Right lobe of liver (tissue), 6 donors: ENCODE results near the gene GSN. TPM values are rescaled to one million over a fixed set of nuclear protein-coding genes. Genes with fewer than 3 reads are reported as not detected.

ENCODE experiments used
- ATAC-seq, 4 donors: fragments of 200-7000 bp; cut with Tn5 transposase; one replicate each; pipeline ENCODE4 v1.9.1; 2020; ENCODE audit warnings: mild to moderate bottlenecking in 4 of 4, moderate library complexity in 4 of 4
- DNase-seq, 3 donors: peaks; one replicate each; pipeline ENCODE4 v3.0.0-alpha.2; 2020
- H3K27ac ChIP-seq, 3 donors: fragments of 200-600 bp; one replicate each; pipeline ENCODE4 v1.8.0; 2022
- H3K27me3 ChIP-seq, 2 donors: fragments of 200-600 bp; one replicate each; pipeline ENCODE4 v1.8.0; 2022
- H3K36me3 ChIP-seq, 4 donors: fragments of 200-600 bp; sonication (generic) in 1 of 4; one replicate each; pipeline versions ENCODE4 v1.5.1 to v1.8.0; 2017 to 2022; ENCODE audit warnings: control low read depth in 1 of 4
- H3K4me1 ChIP-seq, 4 donors: fragments of 200-600 bp; sonication (generic) in 1 of 4; one replicate each; pipeline versions ENCODE4 v1.5.1 to v1.8.0; 2017 to 2022; ENCODE audit warnings: control low read depth in 1 of 4
- H3K4me3 ChIP-seq, 3 donors: fragments of 200-600 bp; one replicate each; pipeline ENCODE4 v1.8.0; 2022
- H3K9me3 ChIP-seq, 4 donors: fragments of 200-600 bp; sonication (generic) in 1 of 4; one replicate each; pipeline versions ENCODE4 v1.5.1 to v1.8.0; 2017 to 2022; ENCODE audit warnings: control low read depth in 1 of 4
- POLR2A ChIP-seq: fragments of 450-650 bp; IDR thresholded peaks from one replicate; pipeline ENCODE4 v1.6.1; 2017; ENCODE audit warnings: antibody characterized with exemption, mild to moderate bottlenecking
- WGBS: methylation state at CpG from one replicate; pipeline ENCODE4 v1.1.6; 2018; ENCODE audit warnings: low coverage, low lambda C conversion rate; ENCODE audit not compliant: insufficient coverage; ENCODE audit errors: missing lambda C conversion rate; 5-methylcytosine and 5-hydroxymethylcytosine counted together
- intact Hi-C, 2 donors: fragments of 100-400 bp; cut with DNase I; formaldehyde crosslinking; loops; one replicate each; pipeline versions ENCODE4 v1.11.2 to v1.14.1; 2022
- total RNA-seq, 6 experiments: library from RNA; depleted of rRNA in 2 of 6; stranded (reverse); fragments of >200 nt in 2 of 6; fragmentation: NEBNext Ultra II Directional in 3 of 6; extraction: Animal tissue kit (Norgen Biotek cat#: 25700) in 3 of 6; gene quantifications; one replicate each; pipeline versions ENCODE4 v1.1.0 to v1.2.4, GENCODE V29; 2016 to 2023
- TF ChIP-seq, protein P1 (sequence below), 4 donors: fragments of 200-600 bp in 3 of 4; fragments of 450-650 bp in 1 of 4; IDR thresholded peaks; one replicate each; pipeline versions ENCODE4 v1.5.1 to v1.8.0; 2016 to 2022; ENCODE audit warnings: antibody characterized with exemption in 4 of 4, mild to moderate bottlenecking in 2 of 4
- donor health status: DM: no; HTN: yes; CAD: no.
- donor health status: DM: no; HTN: no; CAD: no.
- donor health status: DM: no; HTN: no; CAD: no.
- donor health status: DM: no; HTN: yes; CAD: no.
- donor health status: DM: no; HTN: yes; CAD: no.

The GSN gene
- total RNA-seq, 6 experiments from 2014 or later: 23.1 to 96.9 (median 38.8) TPM

DNA sequence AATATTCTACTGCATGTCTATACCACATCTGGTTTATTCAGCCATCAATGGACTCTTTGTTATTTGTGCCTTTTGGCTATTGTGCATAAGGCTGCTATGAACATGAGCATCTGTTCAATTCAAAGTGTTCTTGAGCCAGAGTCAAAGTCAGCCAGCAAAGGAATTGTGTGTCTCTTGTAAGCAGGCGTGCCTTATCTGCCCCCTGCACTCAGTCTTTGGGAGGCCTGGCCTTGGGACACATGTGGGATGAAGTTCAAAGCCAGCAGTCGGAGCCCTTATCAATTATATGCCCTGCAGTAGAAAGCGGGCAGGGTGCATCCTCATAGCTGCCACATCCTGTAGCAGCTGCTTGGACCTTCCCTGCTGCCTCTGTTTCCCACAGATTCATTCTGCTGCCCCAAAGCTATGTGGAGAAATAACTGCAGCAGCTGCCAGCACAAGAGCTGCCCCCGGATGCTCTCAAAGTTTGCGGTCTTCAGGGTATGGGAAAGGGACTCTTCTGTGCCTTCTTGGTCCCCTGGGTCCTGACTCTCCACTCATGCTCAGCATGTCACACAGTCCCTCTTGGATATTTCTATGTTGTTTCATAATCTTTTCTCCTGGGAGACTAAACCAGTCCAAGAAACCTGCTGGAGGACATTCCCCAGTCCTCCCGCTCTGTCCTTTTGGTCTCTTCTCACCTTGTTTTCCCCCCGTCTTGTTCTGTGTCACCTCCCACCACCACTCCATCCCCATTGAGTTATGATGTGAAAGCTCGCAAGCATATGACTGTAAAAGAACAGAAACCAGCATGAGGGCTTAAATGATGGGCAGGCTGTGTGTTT, 66.2 kb downstream of the GSN start:
- 78% methylated on average over 6 of the region's 8 CpGs for WGBS
- intact Hi-C loops: no loop called here
- Histone ChIP-seq H3K9me3 (no peaks in the 10 kb centered on the region), H3K27ac (no peak overlapping the region), H3K4me1 (no peaks in the 10 kb centered on the region), H3K27me3 (no peaks in the 10 kb centered on the region), H3K36me3 (peaks cover 0 to 43% (median 13%) of the 10 kb centered on the region in 4 donors), H3K4me3 (no peak overlapping the region)
- TF ChIP-seq, protein P1, sequence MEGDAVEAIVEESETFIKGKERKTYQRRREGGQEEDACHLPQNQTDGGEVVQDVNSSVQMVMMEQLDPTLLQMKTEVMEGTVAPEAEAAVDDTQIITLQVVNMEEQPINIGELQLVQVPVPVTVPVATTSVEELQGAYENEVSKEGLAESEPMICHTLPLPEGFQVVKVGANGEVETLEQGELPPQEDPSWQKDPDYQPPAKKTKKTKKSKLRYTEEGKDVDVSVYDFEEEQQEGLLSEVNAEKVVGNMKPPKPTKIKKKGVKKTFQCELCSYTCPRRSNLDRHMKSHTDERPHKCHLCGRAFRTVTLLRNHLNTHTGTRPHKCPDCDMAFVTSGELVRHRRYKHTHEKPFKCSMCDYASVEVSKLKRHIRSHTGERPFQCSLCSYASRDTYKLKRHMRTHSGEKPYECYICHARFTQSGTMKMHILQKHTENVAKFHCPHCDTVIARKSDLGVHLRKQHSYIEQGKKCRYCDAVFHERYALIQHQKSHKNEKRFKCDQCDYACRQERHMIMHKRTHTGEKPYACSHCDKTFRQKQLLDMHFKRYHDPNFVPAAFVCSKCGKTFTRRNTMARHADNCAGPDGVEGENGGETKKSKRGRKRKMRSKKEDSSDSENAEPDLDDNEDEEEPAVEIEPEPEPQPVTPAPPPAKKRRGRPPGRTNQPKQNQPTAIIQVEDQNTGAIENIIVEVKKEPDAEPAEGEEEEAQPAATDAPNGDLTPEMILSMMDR (IDR thresholded peaks at IDR 0.05): no peak
- ATAC-seq (peak in 3 of 4 donors; percentile 6 to 14 (median 10)), DNase-seq (no peak)

DNA sequence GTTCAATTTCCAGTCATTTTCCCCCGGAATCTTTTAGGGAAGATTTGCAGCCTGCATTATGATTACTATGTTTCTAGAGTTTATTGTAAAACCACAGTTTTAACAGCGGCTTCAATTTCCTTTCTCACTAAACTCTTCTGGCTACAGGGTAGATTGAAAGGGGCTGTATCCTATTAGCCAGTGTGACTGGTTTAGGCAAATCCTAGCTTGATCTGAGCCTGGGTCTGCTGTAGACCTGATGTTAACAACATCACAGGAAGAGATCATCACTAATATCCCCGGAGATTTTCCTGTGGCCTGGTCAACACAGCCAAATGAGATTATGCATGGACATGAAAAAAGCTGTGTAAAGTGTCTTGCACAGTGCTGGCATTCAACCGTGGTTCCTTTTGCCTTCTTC, 68.7 kb downstream of the GSN start:
- H3K36me3 ChIP-seq: peaks cover 0 to 51% (median 28%) of the 10 kb centered on the region in 4 donors
- 72% methylated on average over 3 of the region's 4 CpGs for WGBS
- H3K9me3 ChIP-seq: no peaks in the 10 kb centered on the region
- no peak for ATAC-seq
- no peak overlapping the region for H3K4me3 ChIP-seq
- no peak for DNase-seq
- no peaks in the 10 kb centered on the region for H3K4me1 ChIP-seq
- no peaks in the 10 kb centered on the region for H3K27me3 ChIP-seq
- intact Hi-C loops: no loop called here
- no peak overlapping the region for H3K27ac ChIP-seq
- TF ChIP-seq, protein P1 (IDR thresholded peaks at IDR 0.05): no peak
- no peak for TF ChIP-seq POLR2A

DNA sequence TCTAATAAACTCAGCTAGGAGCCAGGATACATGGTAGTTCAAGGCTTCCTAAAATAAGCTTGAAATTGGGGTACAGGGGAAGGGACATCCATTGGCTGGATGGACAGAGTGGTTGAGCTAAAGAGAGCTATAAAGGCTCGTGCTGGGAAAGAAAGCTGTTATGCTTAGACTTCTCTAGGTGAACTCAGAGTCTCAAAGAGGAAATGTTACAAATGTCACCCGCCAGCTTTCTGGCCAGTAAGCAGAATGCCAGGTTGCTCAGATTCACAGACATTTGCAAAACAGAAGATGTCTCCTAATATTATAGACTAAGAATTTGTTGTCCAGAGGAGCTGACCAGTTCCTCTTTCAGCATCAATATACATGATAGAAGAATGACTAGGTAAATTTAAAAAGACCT, 71.5 kb downstream of the GSN start:
- Histone ChIP-seq H3K9me3 (no peaks in the 10 kb centered on the region), H3K27me3 (no peaks in the 10 kb centered on the region), H3K4me3 (no peak overlapping the region), H3K27ac (no peak overlapping the region), H3K4me1 (peaks cover 0 to 1% (median 0%) of the 10 kb centered on the region in 4 donors), H3K36me3 (peaks cover under 1 to 78% (median 40%) of the 10 kb centered on the region in 4 donors)
- intact Hi-C loops: no loop called here
- DNase-seq (no peak), ATAC-seq (peak in 2 of 4 donors; percentile 18)
- WGBS: 73% methylated on average over 2 of the region's 2 CpGs
- TF ChIP-seq, protein P1 (IDR thresholded peaks at IDR 0.05): no peak
- TF ChIP-seq POLR2A: no peak

DNA sequence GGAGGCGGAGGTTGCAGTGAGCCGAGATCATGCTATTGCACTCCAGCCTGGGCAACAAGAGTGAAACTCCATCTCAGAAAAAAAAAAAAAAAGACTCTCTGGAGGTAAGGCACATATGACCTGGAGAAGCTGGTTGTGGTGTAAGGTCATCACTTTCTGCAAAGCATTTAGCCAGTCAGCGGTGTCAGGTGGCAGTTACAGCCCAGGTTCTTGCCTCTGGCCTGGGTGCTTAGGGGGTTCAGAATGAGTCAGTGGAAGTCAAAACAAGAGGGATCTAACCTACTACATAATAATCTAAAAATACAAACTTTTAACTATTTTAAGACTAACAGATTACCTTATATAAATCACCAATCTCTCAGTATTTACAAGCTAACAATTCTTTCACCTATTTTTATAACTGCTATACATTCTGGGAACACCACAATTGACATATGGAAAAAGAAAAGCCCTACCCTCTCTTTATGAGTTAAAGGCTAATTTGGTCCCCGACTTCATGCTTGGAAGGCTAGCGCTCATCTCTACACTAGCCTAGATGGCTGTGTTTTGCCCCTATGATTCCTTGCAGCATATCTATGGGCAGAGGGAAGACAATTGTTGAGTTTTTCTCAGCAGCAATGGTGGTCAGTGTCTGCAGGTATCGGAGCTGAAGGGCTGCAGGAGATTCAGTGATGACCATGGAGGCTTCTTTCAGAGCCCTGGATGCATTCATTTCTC, 72.9 kb downstream of the GSN start:
- no peak for DNase-seq
- Histone ChIP-seq H3K36me3 (peaks cover 6 to 87% (median 52%) of the 10 kb centered on the region in 4 donors), H3K27ac (no peak overlapping the region), H3K27me3 (no peaks in the 10 kb centered on the region), H3K9me3 (no peaks in the 10 kb centered on the region), H3K4me3 (no peak overlapping the region), H3K4me1 (peaks cover 0 to 14% (median 0%) of the 10 kb centered on the region in 4 donors)
- ATAC-seq: peak in 2 of 4 donors; percentile 14 to 19
- intact Hi-C loops: no loop called here
- WGBS: 93% methylated on average over 6 of the region's 6 CpGs
- TF ChIP-seq, protein P1 (IDR thresholded peaks at IDR 0.05): no peak
- no peak for TF ChIP-seq POLR2A
